ENCODE results near the gene MAML2. TPM values are rescaled to one million over a fixed set of nuclear protein-coding genes. Genes with fewer than 3 reads are reported as not detected.

The MAML2 gene
- total and polyA plus RNA-seq, 2 of the 13 experiments (the other 11 are each of a cell fraction or from before 2014, with no cell fraction given): 2.3 to 25.9 TPM

DNA sequence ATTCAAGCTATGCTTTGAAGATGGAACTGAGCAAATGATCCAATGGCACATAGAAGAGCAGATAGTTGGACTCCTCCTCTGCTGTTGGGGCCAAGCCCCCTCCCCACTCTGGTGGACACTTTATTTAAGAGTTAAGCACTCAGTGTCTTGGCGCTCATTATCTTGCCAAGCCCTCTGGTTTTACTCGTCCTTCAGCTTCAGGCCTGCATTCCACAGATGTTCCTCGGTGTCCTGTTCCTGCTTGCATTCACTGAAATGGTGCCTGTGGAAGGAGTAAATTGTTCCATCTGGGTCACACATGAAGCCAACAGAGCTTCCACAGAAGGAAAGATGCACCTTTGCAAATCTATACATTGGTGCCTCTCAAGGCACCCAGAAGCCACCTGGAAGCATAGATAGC, 26.1 kb downstream of the MAML2 start:
- no peak overlapping the region for H3K4me2 ChIP-seq (ENCODE audit: low read depth, low read length)
- peaks cover 51% of the 10 kb centered on the region for H3K79me2 ChIP-seq (ENCODE audit: insufficient read depth, low read length)
- H3K27ac ChIP-seq (ENCODE audit: extremely low read length, insufficient read depth, low read length): no peak overlapping the region
- no peak for FAIRE-seq
- no peak for DNase-seq (ENCODE audit: low spot score)
- H3K36me3 ChIP-seq (replicated peaks in 1 of 2; ENCODE audit: control insufficient read depth in 1 of 2, insufficient read depth in 2 of 2, low read length in 2 of 2): peaks cover 8% of the 10 kb centered on the region in 2 experiments; a peak in 4 of 5 replicates
- BruUV-seq (replicated peaks): no TSS peak
- intact Hi-C loops (cut with micrococcal nuclease; ENCODE audit: unreplicated experiment): no loop called here
- no peaks in the 10 kb centered on the region for H3K9me3 ChIP-seq (ENCODE audit: low read length)
- no peak for ATAC-seq
- TF ChIP-seq, protein P1, sequence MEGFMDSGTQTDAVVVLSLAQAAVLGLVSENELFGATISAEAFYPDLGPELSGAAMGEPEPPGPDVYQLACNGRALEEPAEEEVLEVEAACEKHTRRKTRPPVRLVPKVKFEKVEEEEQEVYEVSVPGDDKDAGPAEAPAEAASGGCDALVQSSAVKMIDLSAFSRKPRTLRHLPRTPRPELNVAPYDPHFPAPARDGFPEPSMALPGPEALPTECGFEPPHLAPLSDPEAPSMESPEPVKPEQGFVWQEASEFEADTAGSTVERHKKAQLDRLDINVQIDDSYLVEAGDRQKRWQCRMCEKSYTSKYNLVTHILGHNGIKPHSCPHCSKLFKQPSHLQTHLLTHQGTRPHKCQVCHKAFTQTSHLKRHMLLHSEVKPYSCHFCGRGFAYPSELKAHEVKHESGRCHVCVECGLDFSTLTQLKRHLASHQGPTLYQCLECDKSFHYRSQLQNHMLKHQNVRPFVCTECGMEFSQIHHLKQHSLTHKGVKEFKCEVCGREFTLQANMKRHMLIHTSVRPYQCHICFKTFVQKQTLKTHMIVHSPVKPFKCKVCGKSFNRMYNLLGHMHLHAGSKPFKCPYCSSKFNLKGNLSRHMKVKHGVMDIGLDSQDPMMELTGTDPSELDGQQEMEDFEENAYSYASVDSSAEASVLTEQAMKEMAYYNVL (CRISPR knock-in tag; IDR thresholded peaks at IDR 0.05; ENCODE audit: borderline replicate concordance): no peak
- TF ChIP-seq KDM4B (CRISPR knock-in tag; IDR thresholded peaks at IDR 0.05) (no peak), SOX5 (CRISPR knock-in tag; IDR thresholded peaks at IDR 0.05; ENCODE audit: borderline replicate concordance) (no peak), ZMYM2 (CRISPR knock-in tag; IDR thresholded peaks at IDR 0.05) (no peak), ZFAT (CRISPR knock-in tag; conservative IDR thresholded peaks at IDR 0.05) (no peak), ZNF446 (CRISPR knock-in tag; IDR thresholded peaks at IDR 0.05) (no peak)
- TF ChIP-seq, protein P2, sequence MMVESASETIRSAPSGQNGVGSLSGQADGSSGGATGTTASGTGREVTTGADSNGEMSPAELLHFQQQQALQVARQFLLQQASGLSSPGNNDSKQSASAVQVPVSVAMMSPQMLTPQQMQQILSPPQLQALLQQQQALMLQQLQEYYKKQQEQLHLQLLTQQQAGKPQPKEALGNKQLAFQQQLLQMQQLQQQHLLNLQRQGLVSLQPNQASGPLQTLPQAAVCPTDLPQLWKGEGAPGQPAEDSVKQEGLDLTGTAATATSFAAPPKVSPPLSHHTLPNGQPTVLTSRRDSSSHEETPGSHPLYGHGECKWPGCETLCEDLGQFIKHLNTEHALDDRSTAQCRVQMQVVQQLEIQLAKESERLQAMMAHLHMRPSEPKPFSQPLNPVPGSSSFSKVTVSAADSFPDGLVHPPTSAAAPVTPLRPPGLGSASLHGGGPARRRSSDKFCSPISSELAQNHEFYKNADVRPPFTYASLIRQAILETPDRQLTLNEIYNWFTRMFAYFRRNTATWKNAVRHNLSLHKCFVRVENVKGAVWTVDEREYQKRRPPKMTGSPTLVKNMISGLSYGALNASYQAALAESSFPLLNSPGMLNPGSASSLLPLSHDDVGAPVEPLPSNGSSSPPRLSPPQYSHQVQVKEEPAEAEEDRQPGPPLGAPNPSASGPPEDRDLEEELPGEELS (CRISPR knock-in tag; IDR thresholded peaks at IDR 0.05): no peak
- POLR2A ChIA-PET: no interaction called here
- WGBS (ENCODE audit: low lambda C conversion rate): 97% methylated on average over 3 of the region's 3 CpGs
- no peak overlapping the region for H3K4me3 ChIP-seq (replicated peaks in 1 of 3; ENCODE audit: insufficient read depth in 1 of 3, low read depth in 2 of 3, low read length in 3 of 3)
- H3K27me3 ChIP-seq (ENCODE audit: control insufficient read depth in 1 of 2, insufficient read depth in 2 of 2, low read length in 2 of 2): no peaks in the 10 kb centered on the region
- no peak overlapping the region for H2AFZ ChIP-seq (ENCODE audit: low read length)
- no peak overlapping the region for H3K9ac ChIP-seq (ENCODE audit: insufficient read depth, low read depth, low read length)
- peaks cover 15% of the 10 kb centered on the region for H4K20me1 ChIP-seq (ENCODE audit: insufficient read depth, low read length)
- peaks cover 14% of the 10 kb centered on the region; the same call in 1 of the 2 replicates for H3K4me1 ChIP-seq (ENCODE audit: insufficient read depth, low read length)
- in situ Hi-C loops (cut with HindIII; ENCODE audit: extremely low pct_ligation_motif_present, low pct_unique_long_range_greater_than_20kb): no loop called here
- CTCF ChIA-PET (ENCODE audit: low intra/inter-chr PET ratio, low total read pairs): no interaction called here
